NCI-H345 (cell line): Measurements from ENCODE around the gene POLQ.
"Not testable (repeated sequence)": the region's sequence is repeated elsewhere in the genome, so short reads cannot be mapped to it uniquely, and the experiment has no call there.

Source experiments
- DNase-seq: peaks from one replicate; lab custom pipeline; 2025; lab: John Stamatoyannopoulos, UW

Gene POLQ

GRCh38 chr3:121508389-121508788 lies 37.4 kb downstream of the POLQ start:
- no peak for DNase-seq

DNA sequence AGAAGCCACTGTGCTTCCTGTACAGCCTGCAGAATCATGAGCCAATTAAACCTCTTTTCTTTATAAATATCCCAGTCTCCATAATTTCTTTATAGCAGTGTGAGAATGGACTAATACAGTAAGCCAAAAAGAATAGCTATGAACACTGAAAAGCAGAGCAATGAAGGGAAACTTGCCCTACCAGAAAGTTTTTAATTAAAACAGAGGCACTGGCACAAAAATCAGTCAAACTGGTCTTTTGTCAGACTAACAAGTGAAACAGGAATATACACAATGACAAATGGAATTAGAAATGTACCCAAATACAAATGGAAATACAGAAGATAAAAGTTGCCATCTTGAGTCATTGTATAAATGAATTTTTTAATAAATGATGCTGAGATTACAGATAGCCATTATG lies 40.5 kb downstream of the POLQ start:
- DNase-seq, result no peak

- DNase-seq, result no peak
Measured at GRCh38 chr3:121504618-121505017, 41.2 kb downstream of the POLQ start.

GRCh38 chr3:121496786-121497185 lies 49.0 kb downstream of the POLQ start:
- DNase-seq, result no peak

GRCh38 chr3:121493431-121493830 lies 52.4 kb downstream of the POLQ start:
- DNase-seq, result no peak

GRCh38 chr3:121491683-121492320 lies 54.0 kb downstream of the POLQ start:
- no peak for DNase-seq

DNA sequence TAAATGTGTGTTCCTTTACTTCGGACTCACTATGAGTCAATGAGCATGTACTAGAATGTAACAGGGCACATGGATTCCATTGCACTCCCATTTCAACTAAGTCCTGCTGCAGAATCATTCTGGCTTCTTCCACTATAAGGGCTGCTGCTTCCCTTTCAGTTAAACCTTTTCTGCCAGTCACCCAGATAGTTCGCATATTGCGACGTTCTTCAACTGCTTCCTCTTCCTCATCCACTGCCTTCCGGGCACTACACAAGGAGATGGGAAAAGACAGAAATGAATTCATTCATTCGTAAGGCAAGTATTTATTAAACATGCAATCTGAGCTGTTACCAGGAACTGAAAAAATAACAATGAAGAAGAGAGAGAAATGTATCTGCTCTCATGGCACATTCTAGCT lies 55.6 kb downstream of the POLQ start:
- DNase-seq, result no peak

DNA sequence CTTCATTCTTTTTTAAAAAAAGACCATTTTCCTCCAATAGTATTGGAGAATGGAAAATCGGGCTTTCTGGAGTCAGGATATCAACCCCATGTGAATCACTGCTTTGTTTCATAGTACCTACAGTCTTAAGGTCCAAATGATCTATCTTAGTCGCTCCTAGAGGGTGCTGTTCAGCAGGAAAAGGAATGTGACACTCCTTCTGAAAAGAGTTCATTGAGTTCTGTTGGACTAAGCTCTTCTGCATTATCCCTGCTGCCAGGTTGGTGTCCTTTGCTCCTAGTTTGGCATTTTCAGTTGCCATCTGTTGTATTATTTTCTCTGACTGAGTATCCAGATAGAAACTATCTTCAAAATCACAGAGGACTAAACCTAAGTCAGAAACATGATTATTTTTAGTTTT lies 57.2 kb downstream of the POLQ start:
- DNase-seq, result no peak

GRCh38 chr3:121483290-121483689 lies 62.5 kb downstream of the POLQ start:
- DNase-seq, result no peak

DNA sequence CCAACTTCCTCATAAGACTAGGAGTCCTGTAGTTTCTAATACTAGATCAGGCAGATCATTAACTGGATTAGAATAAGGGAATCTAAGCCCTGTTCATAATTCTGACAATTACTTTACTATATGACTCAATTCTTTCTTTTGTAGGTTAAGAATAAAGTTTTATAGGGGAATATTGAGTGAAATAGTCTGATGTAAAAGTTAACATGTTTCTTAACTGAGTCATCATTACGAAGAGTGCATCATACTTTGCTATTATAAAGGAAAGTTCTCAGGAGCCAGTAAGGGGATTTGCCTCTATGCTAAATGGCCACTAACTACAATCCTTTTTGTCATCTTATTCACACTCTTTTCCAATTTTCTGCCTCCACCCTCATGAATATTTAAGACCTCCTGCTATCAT lies 63.1 kb downstream of the POLQ start:
- no peak for DNase-seq

DNA sequence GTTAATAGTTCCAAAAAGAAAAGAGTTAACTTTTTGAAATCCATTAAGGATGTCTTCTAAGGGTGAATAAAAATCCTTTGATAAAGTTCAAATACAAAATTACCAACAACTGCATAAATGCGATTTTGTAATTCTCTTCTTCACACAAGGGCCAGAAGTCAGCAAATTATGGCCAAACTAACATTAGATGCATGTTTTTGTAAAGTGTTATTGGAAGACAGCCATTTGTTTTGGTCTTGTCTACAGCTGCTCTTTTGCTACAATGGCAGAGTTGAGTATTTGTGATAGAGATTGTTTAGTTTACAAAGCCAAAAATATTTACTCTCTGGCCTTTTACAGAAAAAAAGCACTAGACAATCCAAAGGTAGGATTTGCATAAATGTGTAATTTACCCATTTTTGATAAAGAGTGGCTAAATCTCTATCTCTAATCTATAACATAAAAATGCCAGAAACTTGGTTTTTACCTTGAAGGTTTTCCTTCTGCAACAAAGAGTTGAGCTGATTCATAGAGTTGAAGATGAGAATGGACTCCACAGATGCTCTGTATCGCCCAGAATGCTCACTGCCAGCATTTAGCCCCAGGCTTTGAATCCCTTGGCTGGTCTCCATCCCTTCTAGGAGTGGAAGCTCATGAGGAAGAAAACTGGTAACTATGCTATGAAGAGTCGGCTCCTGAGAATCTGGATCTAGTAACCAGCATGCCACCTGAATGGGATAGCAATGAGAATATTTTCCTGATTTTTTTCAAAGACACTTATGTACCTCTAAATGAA lies 64.5 kb downstream of the POLQ start:
- DNase-seq, result no peak

DNA sequence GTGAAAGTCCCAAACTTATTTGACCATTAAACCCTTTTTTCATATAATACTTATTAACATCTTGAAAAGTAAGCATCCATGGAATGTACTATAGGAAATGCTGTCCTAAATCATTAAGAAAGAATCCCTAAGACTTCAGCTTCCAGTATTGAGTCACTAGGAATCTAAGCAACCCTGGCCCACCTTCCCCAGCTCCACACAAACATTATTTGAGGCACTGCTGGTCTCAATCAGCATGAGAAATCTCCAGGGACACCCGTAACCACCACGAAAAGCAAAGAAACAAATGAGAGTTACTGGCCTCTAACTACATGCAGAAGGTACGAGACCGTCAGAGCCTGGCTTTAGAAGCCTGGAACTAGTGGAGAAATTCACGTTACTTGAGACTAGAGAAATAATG lies 68.2 kb downstream of the POLQ start:
- DNase-seq, result no peak

GRCh38 chr3:121473001-121473400 lies 72.8 kb downstream of the POLQ start:
- DNase-seq, result no peak

DNA sequence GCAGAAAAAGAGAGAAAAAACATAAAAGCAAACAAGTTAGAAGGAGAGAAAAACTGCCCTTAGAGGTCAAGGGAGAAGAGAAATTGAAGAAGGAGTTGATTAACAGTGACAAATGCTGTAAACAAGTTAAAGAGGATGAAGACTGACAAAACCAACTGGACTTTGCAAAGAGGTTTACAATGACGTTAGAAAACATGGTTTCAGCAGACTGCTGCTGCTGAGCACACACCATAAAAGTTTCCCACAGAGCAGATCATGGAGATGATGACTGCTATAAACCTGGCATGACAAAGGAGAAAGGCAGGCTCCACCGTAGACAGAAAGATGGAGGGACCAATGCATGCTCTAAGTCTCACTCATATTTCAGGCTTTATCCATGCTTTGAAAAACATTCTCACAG lies 78.7 kb downstream of the POLQ start:
- DNase-seq, result no peak

- DNase-seq, result no peak
Measured at GRCh38 chr3:121463745-121464144, 82.0 kb downstream of the POLQ start.

DNA sequence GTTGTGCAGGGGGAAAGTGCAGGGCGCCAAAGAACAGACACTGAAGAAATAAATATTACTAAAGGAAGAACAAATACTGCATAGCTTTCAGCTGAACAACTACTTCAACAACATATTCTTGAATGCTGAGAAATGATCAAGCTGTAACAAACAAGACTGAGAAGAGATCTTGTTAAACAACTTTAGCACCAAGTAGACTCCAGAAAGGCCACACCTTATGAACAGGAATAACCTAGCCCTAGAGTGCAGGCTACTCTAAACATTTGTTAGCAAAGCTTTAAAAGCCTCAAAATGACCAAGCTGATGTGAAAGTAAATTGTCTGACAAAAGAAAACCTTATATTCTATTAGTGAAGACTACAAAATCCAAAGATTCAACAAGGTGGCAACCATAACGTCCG lies 83.2 kb downstream of the POLQ start:
- no peak for DNase-seq

DNA sequence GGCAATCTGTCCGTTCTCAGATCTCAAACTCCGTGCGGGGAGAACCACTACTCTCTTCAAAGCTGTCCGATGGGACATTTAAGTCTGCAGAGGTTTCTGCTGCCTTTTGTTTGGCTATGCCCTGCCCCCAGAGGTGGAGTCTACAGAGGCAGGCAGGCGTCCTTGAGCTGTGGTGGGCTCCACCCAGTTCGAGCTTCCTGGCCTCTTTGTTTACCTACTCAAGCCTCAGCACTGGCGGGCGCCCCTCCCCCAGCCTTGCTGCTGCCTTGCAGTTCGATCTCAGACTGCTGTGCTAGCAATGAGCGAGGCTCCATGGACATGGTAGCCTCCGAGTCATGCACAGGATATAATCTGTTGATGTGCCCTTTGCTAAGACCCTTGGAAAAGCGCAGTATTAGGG lies 94.0 kb downstream of the POLQ start:
- DNase-seq, result not testable (repeated sequence)

GRCh38 chr3:121443456-121443855 lies 102.3 kb downstream of the POLQ start:
- no peak for DNase-seq

GRCh38 chr3:121436641-121437040 lies 109.1 kb downstream of the POLQ start:
- no peak for DNase-seq

GRCh38 chr3:121436074-121436473 lies 109.7 kb downstream of the POLQ start:
- DNase-seq, result no peak

DNA sequence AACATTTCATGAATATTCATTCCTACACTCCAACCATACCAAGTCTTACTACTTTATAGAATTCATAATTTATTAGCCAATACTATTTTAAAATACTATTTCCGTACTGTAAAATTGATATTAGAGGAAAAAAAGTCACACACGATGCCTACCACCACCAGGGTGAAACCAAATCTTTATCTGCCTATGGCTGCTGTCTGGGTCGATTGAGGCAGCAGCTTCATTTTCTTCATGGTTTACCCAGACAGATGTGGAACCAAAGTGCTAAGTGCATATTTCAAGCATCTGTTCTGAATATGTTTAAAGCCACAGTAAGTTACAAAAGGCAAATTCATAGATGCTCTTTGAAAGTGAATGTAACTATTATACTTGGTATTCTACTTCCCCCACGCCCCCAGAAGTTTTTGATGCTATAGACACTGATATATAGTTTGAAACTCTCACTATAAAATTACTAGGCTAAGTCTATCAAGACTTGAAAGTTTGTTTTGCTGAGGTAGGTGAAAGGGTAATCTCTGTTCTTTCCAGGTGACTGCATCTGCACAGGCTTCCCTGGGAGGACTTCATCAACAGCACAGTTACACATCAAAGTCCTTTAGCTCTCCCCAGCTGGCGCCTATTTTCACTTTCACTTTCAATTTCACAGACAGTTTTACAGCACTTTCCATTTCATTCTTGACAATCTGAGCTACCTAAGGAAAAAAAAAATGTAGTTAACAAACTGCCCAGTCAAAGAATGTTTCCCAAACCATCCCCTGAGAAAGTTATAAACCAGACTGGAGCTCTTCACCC lies 113.9 kb downstream of the POLQ start:
- peak; percentile 2 for DNase-seq

- DNase-seq, result no peak
Measured at GRCh38 chr3:121430664-121431215, 115.0 kb downstream of the POLQ start.

- DNase-seq, result no peak
Measured at GRCh38 chr3:121424549-121424948, 121.2 kb downstream of the POLQ start.
